ENCODE measurements around the gene PSPN.
"Not testable (repeated sequence)": the region's sequence is repeated elsewhere in the genome, so short reads cannot be mapped to it uniquely, and the experiment has no call there.

Gene PSPN

DNA sequence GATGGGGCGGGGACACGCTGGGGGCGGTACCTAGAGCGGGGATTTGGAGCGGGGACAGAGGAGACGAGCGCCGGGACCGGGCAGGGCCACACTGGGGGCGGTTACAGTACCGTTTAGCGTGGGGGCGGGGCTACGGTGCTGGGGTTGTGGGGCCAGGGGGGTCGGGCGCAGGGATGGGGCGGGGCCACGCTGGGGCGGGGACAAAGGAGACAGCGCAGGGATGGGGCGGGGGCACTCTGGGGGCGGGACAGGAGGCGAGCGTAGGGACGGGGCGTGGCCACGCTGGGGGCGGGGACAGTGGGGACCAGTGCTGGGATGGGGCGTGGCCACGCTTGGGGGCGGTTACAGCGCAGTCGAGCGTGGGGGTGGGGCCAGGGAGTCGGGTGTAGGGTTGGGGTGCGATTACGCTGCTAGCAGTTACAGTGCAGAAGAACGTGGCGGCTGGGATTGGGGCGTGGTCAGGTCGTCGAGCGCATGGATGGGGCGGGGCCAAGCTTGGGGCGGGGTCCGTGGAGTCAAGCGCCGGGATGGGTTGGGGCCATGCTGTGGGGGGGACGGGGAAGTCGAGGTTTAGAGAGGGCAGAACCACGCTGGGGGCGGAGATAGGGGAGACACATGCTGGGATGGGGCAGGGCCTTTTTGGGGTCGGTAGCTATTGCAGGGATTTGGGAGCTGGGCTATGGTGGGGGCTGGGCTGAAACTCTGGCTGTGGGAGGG, 2.5 kb downstream of the PSPN start:
- DNase-seq: peak; percentile 96

DNA sequence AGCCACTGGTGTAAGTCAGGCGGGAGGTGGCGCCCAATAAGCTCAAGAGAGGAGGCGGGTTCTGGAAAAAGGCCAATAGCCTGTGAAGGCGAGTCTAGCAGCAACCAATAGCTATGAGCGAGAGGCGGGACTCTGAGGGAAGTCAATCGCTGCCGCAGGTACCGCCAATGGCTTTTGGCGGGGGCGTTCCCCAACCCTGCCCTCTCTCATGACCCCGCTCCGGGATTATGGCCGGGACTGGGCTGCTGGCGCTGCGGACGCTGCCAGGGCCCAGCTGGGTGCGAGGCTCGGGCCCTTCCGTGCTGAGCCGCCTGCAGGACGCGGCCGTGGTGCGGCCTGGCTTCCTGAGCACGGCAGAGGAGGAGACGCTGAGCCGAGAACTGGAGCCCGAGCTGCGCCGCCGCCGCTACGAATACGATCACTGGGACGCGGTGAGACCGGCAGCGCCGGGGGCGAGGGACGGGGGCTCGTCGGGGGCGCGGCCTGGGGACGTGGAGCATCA, 3.1 kb downstream of the PSPN start, which contains the start of gene ALKBH7:
Gene ALKBH7 (plus strand): TSS at position 201 of the 502 bp plus-strand sequence. CDS start 27 bp downstream, at position 228.
- peak; percentile 94 for DNase-seq

DNA sequence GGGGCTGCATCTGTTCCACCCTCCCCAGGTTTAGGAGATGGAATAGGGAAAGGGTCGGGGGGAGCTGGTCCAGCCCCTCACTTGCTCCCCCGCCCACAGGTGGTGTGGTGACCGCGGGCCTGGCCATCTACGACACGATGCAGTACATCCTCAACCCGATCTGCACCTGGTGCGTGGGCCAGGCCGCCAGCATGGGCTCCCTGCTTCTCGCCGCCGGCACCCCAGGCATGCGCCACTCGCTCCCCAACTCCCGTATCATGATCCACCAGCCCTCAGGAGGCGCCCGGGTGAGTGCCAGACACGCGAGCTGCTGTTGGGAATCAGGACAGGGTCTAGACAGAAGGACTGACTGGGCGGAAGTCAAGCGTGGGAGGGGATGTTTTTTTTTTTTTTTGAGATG, 11.4 kb downstream of the PSPN start:
- DNase-seq: no peak

DNA sequence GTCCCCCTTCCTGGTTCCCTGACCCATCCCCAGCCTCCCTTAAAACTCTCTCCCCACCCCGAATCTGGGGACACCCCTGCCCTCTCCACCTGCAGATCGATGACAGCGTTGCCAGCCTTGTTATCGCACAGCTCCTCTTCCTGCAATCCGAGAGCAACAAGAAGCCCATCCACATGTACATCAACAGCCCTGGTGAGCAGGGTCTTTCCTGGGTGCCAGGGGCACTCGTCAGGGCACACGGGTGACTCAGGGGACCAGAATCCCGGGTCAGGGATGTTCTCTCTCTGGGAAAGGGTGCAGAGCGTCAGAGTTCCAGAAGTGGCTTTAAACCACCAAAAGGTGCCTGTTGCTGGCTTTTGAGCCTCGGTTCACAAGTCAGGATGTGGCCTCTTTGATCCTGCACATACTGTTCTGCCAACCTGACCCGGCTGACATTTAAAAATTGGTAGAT, 13.4 kb downstream of the PSPN start:
- no peak for DNase-seq

DNA sequence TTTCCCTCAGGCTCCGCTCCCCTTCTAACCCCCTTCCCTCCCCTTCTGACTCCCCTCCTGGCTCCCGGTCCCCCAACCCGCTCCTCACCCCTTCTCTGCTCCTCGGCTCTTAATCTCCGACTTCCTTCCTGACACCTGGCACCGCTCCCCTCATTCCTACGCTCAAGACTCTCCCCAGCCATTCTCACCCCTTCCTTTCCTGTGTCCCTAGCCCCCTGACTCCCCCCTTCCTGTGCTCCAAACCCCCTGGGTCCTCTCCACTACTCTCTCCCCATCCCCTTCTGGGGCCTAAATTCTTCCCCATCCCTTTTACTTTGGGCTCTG, 13.7 kb downstream of the PSPN start:
- no peak for DNase-seq

DNA sequence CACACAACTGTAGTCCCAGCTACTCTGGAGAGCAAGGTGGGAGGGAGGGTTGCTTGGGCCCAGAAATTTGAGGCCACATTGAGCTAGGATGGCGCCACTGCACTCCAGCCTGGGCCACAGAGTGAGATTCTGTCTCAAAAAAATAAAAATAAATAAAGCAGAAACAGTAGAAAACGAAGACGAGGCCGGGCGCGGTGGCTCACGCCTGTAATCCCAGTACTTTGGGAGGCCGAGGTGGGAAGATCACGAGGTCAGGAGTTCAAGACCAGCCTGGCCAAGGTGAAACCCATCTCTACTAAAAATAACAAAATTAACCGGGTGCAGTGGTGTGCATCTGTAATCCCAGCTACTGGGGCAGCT, 14.9 kb downstream of the PSPN start:
- DNase-seq: not testable (repeated sequence)

DNA sequence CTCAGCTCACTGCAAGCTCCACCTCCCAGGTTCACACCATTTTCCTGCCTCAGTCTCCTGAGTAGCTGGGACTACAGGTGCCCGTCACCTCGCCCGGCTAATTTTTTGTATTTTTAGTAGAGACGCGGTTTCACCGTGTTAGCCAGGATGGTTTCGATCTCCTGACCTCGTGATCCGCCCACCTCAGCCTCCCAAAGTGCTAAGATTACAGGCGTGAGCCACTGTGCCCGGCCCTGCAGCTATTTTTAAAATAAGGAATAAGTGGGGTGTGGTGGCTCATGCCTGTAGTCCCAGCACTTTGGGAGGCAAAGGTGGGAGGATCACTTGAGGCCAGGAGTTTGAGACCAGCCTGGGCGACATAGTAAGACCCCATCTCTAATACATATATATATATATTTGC, 15.3 kb downstream of the PSPN start:
- not testable (repeated sequence) for DNase-seq

DNA sequence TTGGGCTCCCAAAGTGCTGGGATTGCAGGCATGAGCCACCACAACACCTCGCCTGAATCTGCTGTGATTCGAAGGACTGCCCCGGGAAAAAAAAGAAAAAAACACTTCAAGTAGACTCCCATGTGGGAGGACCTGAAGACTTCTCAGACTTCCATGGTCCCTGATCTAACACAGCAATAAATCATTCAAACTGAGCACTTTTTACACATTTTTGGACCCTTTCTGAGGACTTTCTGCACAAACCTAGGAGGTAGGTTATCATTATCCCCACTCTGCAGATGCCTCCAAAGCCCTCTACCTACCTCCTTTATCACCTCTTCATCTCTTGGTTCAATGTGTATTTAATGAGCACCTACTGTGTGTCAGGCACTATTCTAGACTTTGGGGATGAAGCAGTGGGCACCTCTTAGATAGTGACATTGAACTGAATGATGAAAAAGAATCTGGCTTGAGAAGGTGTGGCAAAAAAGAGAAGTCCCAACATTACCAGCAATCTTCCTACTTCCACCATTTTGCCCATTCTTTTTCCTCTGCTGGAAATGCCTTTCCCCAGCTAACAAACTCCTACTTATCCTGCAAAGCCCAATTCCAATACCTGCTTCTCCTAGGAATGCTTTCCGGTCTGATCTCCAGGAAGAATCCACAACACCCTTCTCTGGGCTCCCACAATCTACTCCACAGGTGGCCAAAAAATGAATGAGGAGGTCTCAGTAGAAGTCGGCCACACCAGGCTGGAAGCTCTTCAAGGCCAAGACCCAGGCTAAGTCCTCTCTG, 16.0 kb downstream of the PSPN start:
- DNase-seq: no peak

DNA sequence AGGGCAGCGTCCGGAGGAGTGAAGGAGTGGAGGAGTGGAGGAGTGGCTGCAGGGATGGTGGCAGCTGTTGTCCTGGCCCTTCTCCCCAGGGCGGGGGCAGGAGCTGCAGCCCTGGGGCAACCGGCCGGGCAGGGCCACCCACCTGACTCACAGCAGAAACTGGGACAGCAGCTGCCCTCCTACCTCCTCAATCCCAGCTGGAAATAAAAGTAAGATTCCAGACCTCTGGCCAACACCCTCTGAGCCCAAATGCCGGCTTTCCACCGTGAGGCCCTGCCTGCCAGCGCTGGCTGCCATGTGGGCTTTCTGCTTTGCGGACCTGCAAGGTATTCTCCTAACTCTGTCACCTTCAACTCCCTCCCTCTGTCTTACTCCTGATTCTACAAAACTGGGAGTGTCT, 17.7 kb downstream of the PSPN start:
- DNase-seq: no peak

DNA sequence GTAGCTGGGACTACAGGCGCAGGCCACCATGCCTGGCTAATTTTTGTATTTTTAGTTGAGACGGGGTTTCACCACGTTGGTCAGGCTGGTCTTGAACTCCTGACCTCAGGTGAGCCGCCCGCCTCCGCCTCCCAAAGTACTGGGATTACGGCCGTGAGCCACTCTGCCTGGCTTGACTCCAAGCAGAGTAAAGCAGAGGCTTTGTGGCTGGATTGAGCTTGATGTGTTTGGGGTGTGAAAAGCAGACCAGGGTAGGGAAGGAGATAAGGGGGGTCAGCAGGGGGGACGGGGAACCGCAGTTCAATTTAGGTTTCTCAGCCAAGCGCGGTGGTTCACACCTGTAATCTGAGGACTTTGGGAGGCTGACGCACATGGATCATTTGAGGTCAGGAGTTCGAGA, 18.6 kb downstream of the PSPN start:
- no peak for DNase-seq

DNA sequence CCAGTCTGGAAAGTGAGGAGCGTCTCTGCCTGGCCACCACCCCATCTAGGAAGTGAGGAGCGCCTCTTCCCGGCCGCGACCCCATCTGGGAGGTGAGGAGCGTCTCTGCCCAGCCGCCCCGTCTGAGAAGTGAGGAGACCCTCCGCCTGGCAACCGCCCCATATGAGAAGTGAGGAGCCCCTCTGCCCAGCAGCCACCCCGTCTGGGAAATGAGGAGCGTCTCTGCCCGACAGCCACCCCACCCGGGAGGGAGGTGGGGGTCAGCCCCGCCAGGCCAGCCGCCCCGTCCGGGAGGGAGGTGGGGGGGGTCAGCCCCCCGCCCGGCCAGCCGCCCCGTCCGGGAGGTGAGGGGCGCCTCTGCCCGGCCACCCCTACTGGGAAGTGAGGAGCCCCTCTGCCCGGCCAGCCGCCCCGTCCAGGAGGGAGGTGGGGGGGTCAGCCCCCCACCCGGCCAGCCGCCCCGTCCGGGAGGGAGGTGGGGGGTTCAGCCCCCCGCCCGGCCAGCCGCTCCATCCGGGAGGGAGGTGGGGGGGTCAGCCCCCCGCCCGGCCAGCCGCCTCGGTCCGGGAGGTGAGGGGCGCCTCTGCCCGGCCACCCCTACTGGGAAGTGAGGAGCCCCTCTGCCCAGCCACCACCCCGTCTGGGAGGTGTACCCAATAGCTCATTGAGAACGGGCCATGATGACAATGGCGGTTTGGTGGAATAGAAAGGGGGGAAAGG, 20.3 kb downstream of the PSPN start:
- DNase-seq: not testable (repeated sequence)

DNA sequence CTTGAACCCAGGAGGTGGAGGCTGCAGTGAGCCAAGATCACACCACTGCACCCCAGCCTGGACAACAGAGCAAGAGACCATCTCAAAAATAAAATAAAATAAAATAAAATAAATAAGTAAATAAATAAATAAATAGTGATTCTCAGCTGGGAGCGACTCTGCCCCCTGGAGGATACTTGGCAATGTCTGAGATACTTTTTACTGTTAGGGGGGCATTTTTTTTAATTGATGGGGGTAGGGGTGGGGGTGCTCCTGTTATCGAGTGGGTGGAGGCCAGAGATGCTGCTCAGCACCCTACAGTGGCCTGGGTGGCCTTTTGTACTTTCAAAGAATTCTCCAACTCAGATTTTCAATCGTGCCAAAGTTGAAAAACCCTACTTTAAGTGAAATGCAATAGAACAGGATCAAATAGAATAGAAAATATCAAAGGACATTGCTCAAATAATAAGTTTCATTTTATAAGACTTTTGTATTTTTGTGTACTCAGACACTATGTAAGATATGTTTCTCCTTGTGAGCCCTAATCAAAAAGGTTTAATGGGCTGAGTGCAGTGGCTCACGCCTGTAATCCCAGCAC, 21.5 kb downstream of the PSPN start:
- no peak for DNase-seq

DNA sequence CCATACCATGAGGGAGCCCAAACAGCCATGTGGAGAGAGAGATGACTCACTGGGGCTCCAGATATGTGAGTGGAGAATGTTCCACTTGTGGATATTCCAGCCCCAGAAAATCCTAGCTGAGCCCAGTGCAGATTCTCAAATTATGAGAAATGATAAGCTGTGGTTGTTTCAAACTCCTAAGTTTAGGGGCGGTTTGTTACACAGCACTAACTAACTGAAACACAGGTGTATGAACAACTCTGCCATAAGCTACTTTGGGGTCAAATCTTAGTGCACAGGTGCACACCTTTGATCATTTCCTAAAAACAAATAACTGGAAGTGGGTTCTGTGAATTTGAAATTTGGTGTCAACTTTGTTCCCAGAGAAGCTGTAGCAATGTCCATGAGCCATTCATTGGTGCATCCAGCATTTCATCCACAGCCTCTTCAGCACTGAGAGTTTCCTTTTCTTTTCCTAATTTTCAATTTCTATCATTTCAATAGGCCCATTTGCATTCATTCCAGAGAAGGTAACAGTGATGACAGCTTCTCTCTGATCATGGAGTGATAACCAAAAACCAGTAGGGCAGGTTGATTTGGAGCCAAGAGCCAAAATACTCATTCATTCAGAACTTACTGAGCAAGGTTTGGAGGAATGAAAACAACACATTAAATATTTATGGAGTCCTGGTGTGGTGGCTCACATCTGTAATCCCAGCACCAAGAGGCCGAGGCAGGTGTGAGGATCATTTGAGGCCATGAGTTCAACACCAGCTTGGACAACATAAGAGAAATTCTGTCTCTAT, 23.2 kb downstream of the PSPN start:
- DNase-seq: no peak

DNA sequence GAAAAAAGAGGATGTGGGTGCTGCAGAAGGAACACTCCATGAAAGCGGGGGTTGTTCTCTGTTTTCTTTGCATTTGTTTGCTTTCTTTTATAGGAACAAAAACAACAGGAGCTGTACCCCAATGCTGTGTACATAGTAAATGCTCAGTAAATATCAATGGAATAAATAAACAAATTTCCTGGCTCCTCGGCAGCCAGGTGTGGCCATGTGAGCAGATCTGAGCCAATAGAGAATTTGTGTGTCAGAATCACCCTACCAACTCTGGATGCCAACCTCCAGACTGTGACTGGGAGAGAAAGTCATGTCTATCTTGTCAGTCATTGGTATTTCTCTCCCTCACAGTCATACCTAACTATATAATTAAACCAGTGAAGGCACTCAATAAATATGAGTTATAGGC, 25.0 kb downstream of the PSPN start:
- no peak for DNase-seq

DNA sequence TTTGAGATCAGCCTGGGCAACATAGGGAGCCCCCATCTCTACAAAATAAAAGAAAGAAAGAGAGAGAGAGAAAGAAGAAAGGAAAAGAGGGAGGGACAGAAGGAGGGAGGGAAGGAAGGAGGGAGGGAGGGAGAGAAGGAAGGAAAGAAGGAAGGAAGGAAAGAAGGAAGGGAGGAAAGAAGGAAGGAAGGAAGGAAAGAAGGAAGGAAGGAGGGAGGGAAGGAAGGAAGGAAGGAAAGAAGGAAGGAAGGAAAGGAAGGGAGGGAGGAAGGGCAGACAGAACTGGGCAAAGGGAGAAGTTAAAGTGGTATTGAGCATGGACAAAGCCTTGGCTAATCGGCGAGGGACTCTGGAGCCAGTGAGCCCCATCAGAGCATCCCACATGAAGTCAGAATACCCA, 26.5 kb downstream of the PSPN start:
- not testable (repeated sequence) for DNase-seq

DNA sequence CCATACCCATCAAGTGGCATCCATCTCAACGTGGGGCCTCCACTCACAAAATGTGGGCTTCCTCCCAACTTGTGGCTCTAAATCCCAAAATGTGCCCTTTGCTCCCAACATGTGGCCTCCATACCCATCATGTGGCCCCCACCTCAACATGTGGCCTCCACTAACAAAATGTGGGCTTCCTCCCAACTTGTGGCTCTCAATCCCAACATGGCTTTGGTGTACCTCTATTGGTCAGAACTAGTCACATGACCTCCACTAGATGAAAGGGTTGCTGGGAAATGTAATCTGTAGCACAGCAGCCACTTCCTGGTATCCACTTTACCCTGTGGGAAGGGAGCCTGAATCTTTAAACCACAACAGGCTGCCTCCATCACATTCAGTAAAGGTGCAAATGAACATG, 32.3 kb downstream of the PSPN start:
- no peak for DNase-seq

DNA sequence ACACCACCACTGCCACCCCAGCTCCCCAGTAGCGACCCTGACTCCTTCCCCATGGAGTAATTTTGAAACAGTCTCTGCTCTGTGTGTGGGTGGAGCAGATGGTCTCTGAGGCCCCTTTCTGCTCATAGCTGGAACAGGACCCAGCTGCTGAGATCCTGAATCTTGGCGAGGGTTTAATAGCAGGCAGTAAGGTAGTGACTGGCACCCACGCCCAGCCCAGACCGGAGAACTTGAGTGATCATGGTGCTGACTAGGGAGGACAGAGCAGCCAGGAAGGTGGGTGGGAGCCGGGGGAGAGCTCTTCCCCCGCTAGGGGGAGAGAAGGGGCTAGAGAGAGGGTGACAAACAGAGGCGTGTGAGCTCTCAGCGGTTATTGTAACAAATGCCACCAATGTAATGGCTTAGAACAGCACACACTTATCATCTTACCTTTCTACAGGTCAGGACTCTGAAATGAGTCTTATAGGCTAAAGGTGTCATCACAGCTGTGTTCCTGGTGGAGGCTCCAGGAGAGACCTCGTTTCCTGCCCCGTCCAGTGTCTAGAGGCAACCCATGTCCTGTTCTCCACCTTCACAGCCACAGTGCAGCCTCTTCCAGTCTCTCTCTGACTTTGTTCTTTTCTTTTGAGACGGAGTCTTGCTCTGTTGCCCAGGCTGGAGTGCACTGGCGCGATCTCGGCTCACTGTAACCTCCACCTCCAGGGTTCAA, 35.1 kb downstream of the PSPN start:
- no peak for DNase-seq

DNA sequence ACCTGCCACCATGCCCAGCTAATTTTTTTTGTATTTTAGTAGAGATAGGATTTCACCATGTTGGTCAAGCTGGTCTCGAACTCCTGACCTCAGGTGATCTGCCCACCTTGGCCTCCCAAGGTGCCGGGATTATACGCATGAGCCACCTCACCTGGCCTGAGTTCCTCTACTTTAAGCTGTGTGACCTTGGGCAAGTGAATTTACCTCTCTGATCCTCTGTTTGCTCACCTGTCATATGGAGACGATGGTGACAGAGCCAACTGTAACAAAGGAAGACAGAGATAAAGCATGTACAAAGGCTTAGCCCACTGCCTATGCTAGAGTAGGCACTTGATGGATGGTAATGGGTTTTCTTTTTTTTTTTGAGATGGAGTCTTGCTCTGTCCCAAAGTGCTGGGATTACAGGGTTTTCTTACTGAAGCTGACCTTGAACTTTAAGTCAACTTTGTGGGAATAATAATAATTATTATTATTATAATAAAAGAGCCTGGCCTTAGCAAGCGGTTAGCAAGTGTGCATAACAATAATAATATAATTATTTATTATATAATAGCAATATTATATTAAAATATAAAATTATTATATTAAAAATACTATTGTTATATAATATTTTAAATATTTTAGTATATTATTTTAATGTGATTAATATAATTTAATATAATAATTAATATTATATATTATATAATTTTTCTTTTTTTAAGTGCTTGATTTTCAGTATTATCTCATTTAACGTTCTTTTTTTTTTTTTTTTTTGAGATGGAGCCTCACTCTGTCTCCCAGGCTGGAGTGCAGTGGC, 41.0 kb downstream of the PSPN start:
- DNase-seq: no peak

DNA sequence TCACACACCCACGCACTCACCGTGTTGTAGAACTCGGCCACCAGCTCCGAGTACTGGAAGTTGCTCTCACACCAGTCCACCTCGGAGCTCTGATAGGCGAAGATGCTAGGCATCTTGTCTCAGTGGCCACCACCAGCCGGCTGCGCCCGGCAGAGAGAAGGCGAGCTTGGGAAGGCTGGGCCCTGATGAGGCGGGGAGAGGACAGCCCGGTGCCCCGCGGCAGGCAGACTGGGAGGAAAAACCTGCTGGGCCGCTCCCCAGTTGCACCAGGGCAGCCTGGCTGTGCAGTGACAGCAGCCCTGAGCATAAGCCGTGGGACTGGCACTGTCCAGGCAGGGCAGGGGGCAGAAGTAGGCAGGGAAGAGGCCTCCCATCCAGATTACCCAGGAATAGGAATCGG, 42.3 kb downstream of the PSPN start, which contains the start of gene ACER1:
Gene ACER1 (minus strand): TSS at position 174 of the 400 bp plus-strand sequence. CDS start 61 bp downstream, at position 113.
- no peak for DNase-seq

DNA sequence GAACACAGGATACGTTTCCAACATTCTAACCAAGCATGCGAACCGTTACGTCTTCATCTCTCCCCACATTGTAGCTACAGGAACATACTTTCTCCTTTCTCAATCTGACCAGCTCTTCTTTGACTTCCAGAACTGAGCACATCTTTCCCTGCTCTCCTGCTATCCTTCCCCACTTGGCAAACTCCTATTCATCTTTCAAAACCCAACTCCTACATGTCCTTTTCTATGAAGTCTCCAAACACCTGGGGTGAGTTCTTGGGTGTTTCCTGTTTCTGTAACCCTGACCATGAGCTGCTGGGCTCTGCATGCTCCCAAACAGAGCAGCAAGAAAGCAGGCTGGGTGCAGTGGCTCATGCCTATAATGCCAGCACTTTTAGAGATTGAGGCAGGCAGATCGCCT, 48.9 kb downstream of the PSPN start:
- DNase-seq: no peak

DNA sequence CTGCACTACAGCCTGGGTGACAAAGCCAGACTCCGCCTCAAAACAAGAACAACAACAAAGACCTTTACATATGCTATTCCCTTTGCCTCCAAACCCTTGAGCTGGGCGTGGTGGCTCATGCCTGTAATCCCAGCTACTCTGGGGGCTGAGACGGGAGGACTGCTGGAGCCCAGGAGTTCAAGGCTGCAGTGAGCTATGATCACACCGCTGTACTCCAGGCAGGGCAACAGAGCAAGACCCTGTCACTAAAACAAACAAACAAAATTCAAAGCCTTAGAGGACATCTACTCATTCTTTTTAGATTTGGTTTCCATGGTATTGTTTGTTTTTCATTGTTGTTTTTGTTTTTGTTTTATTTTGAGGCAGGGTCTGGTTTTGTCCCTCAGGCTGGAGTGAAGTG, 50.1 kb downstream of the PSPN start:
- DNase-seq: no peak
